WTC11 (cell line): ENCODE data around the gene WNK2.

Experiments used
- CREM ChIP-seq: sonication (generic); formaldehyde crosslinking; IDR thresholded peaks from 2 replicates; pipeline ENCODE4 v1.8.1; 2022; ENCODE audit warnings: mild to moderate bottlenecking, missing genetic modification reagents, moderate library complexity
- FOXJ3 ChIP-seq: sonication (generic); formaldehyde crosslinking; IDR thresholded peaks from 2 replicates; pipeline ENCODE4 v1.9.0; 2021; ENCODE audit warnings: missing genetic modification reagents, mild to moderate bottlenecking, borderline replicate concordance
- JUN ChIP-seq: sonication (generic); formaldehyde crosslinking; IDR thresholded peaks from 2 replicates; pipeline ENCODE4 v1.8.0; 2023; ENCODE audit warnings: mild to moderate bottlenecking, missing genetic modification reagents
- NR2C2 ChIP-seq: sonication (generic); formaldehyde crosslinking; IDR thresholded peaks from 2 replicates; pipeline ENCODE4 v1.8.0; 2022; ENCODE audit warnings: mild to moderate bottlenecking, missing genetic modification reagents
- NR3C1 ChIP-seq: sonication (generic); formaldehyde crosslinking; conservative IDR thresholded peaks from 2 replicates; pipeline ENCODE4 v1.8.1; 2023; ENCODE audit warnings: low read depth, mild to moderate bottlenecking, missing genetic modification reagents
- SOX15 ChIP-seq: fragments of 250-450 bp; sonication (Bioruptor Pico); IDR thresholded peaks from 2 replicates; pipeline ENCODE4 v1.9.0; 2021; ENCODE audit warnings: mild to moderate bottlenecking
- SP1 ChIP-seq: sonication (generic); formaldehyde crosslinking; conservative IDR thresholded peaks from 2 replicates; pipeline ENCODE4 v1.8.1; 2022; ENCODE audit warnings: missing genetic modification reagents
- ZNF423 ChIP-seq: fragments of 250-450 bp; sonication (Bioruptor Pico); IDR thresholded peaks from 2 replicates; pipeline ENCODE4 v2.1.2; 2022; ENCODE audit warnings: mild to moderate bottlenecking, moderate library complexity
- TF ChIP-seq, protein P1 (sequence below): sonication (generic); formaldehyde crosslinking; IDR thresholded peaks from 2 replicates; pipeline ENCODE4 v1.8.1; 2023; ENCODE audit warnings: mild to moderate bottlenecking, moderate library complexity, missing genetic modification reagents
- TF ChIP-seq, protein P2 (sequence below): fragments of 200-600 bp; IDR thresholded peaks from 2 replicates; pipeline ENCODE4 v1.8.0; 2022; ENCODE audit warnings: antibody characterized with exemption

DNA sequence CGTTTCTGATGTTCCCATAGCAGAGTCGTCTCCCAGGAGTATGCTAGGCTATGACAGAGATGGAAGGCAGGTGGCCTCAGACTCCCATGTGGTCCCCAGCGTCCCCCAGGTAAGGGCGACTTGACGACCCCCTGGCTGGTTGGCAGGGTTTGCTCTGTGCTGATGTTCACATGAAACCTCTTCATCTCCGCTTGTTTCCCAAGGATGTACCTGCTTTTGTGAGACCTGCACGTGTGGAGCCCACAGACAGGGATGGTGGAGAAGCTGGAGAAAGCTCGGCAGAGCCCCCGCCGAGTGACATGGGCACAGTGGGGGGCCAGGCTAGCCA, 108.3 kb downstream of the WNK2 start:
- TF ChIP-seq, protein P1, sequence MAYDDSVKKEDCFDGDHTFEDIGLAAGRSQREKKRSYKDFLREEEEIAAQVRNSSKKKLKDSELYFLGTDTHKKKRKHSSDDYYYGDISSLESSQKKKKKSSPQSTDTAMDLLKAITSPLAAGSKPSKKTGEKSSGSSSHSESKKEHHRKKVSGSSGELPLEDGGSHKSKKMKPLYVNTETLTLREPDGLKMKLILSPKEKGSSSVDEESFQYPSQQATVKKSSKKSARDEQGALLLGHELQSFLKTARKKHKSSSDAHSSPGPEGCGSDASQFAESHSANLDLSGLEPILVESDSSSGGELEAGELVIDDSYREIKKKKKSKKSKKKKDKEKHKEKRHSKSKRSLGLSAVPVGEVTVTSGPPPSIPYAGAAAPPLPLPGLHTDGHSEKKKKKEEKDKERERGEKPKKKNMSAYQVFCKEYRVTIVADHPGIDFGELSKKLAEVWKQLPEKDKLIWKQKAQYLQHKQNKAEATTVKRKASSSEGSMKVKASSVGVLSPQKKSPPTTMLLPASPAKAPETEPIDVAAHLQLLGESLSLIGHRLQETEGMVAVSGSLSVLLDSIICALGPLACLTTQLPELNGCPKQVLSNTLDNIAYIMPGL = no peak
- TF ChIP-seq CREM (no peak), SOX15 (CRISPR knock-in tag) (no peak), NR3C1 (CRISPR knock-in tag) (no peak), ZNF423 (no peak), NR2C2 (CRISPR knock-in tag) (no peak), FOXJ3 (CRISPR knock-in tag) (no peak), JUN (CRISPR knock-in tag) (no peak), SP1 (no peak)
- TF ChIP-seq, protein P2, sequence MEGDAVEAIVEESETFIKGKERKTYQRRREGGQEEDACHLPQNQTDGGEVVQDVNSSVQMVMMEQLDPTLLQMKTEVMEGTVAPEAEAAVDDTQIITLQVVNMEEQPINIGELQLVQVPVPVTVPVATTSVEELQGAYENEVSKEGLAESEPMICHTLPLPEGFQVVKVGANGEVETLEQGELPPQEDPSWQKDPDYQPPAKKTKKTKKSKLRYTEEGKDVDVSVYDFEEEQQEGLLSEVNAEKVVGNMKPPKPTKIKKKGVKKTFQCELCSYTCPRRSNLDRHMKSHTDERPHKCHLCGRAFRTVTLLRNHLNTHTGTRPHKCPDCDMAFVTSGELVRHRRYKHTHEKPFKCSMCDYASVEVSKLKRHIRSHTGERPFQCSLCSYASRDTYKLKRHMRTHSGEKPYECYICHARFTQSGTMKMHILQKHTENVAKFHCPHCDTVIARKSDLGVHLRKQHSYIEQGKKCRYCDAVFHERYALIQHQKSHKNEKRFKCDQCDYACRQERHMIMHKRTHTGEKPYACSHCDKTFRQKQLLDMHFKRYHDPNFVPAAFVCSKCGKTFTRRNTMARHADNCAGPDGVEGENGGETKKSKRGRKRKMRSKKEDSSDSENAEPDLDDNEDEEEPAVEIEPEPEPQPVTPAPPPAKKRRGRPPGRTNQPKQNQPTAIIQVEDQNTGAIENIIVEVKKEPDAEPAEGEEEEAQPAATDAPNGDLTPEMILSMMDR = no peak
